Pancreas (tissue), 10 donors: ENCODE measurements around the gene TFB1M. TPM values are rescaled to one million over a fixed set of nuclear protein-coding genes. Genes with fewer than 3 reads are reported as not detected.

Source experiments
- ATAC-seq, 4 donors: fragments of 200-7000 bp; cut with Tn5 transposase; one replicate each; pipeline versions ENCODE4 v1.8.0 to v1.9.1; 2020; ENCODE audit warnings: mild to moderate bottlenecking in 4 of 4, moderate library complexity in 4 of 4
- DNase-seq, 6 donors: peaks; one replicate each; pipeline ENCODE4 v3.0.0-alpha.2; 2020
- FAIRE-seq: peaks from 2 replicates; lab custom pipeline; 2012; peaks lifted over from hg19 to GRCh38; lab: Jason Lieb, UNC
- H3K27ac ChIP-seq, 4 donors: fragments of 200-600 bp; sonication (generic); 1 replicate in 3 of 4; 2 replicates in 1 of 4; pipeline versions ENCODE4 v1.5.0 to v1.8.0; 2020
- H3K27me3 ChIP-seq, 4 donors: fragments of 200-600 bp; one replicate each; pipeline ENCODE4 v1.8.0; 2021
- H3K36me3 ChIP-seq, 3 donors: fragments of 200-600 bp; sonication (generic) in 1 of 3; one replicate each; pipeline versions ENCODE4 v1.5.0 to v1.8.0; 2020 to 2021
- H3K4me1 ChIP-seq, 3 donors: fragments of 200-600 bp; one replicate each; pipeline ENCODE4 v1.8.0; 2021
- H3K4me3 ChIP-seq, 4 donors: fragments of 200-600 bp; sonication (generic) in 2 of 4; one replicate each; pipeline versions ENCODE4 v1.5.0 to v1.8.0; 2020 to 2021
- H3K9me3 ChIP-seq, 4 donors: fragments of 200-600 bp; one replicate each; pipeline ENCODE4 v1.8.0; 2021
- CTCF ChIP-seq, 4 donors: fragments of 200-600 bp; sonication (generic) in 3 of 4; IDR thresholded peaks; one replicate each; pipeline versions ENCODE4 v1.5.0 to v1.8.0; 2021; ENCODE audit warnings: antibody characterized with exemption in 4 of 4
- WGBS, 2 donors: extraction: QIAGEN DNeasy Blood & Tissue Kit; methylation state at CpG; one replicate each; pipeline ENCODE4 v1.1.7; 2013; 5-methylcytosine and 5-hydroxymethylcytosine counted together
- intact Hi-C, 3 donors: fragments of 100-400 bp; cut with DNase I; formaldehyde crosslinking; loops; one replicate each; pipeline versions ENCODE4 v1.11.1 to v1.14.2; 2022
- polyA plus RNA-seq, 2 donors: library from polyadenylated mRNA; stranded (reverse); fragments of 200-250 nt; gene quantifications; one replicate each; pipeline ENCODE4 v1.2.3, GENCODE V29; 2013
- total RNA-seq, 6 donors: library from RNA; stranded (reverse); fragmentation: NEBNext Ultra II Directional in 4 of 6; extraction: Animal tissue kit (Norgen Biotek cat#: 25700) in 4 of 6; gene quantifications; one replicate each; pipeline versions ENCODE4 v1.2.1 to v1.2.4, GENCODE V29; 2021 to 2023
- donor health status: healthy with polysubstance abuse.
- donor health status: DM: no; HTN: no; CAD: no; lungs with moderate emphysema.
- donor health status: DM: no; HTN: no; CAD: no.
- donor health status: control.
- donor health status: control.
- donor health status: Bipolar disorder and iron deficiency.
- donor health status: DM: yes; HTN: yes; CAD: no.
- donor health status: DM: no; HTN: no; CAD: no.
- donor health status: DM: no; HTN: no; CAD: no.
- donor health status: DM: yes; HTN: yes; CAD: no.

Gene TFB1M
- total and polyA plus RNA-seq, 8 donors: 7.6 to 16.3 (median 9.2) TPM

GRCh38 chr6:155263373-155264063, 50.8 kb downstream of the TFB1M start, which contains the start of gene CLDN20:
CLDN20 (plus strand) TSS chr6:155264013; CDS start chr6:155275720, 11,707 bp downstream.
- no peak for DNase-seq
- H3K4me3 ChIP-seq: no peak within 1 kb of the TSS
- intact Hi-C loops: no loop called here
- no peak for FAIRE-seq
- no peaks in the 10 kb centered on the region for H3K9me3 ChIP-seq
- TF ChIP-seq CTCF (IDR thresholded peaks at IDR 0.05): no peak
- no peaks in the 10 kb centered on the region for H3K4me1 ChIP-seq
- 84% methylated on average over 10 of the region's 10 CpGs for WGBS, 2 donors
- ATAC-seq: no peak
- H3K36me3 ChIP-seq: peaks cover 0 to 8% (median 2%) of the 10 kb centered on the region in 3 donors
- H3K27me3 ChIP-seq: no peaks in the 10 kb centered on the region
- no peak within 1 kb of the TSS for H3K27ac ChIP-seq

- Histone ChIP-seq H3K9me3 (no peaks in the 10 kb centered on the region), H3K36me3 (peaks cover 4 to 10% (median 8%) of the 10 kb centered on the region in 3 donors), H3K4me3 (no peak overlapping the region), H3K4me1 (no peaks in the 10 kb centered on the region), H3K27ac (no peak overlapping the region), H3K27me3 (no peaks in the 10 kb centered on the region)
- intact Hi-C loops: no loop called here
- 95 to 98% methylated on average over 4 of the region's 4 CpGs for WGBS, 2 donors
- TF ChIP-seq CTCF (IDR thresholded peaks at IDR 0.05): no peak
- ATAC-seq (no peak), DNase-seq (no peak), FAIRE-seq (no peak)
These were observed 51.6 kb downstream of the TFB1M start for GRCh38 chr6:155262655-155263054.

- no peak for DNase-seq
- WGBS, 2 donors: 93 to 95% methylated on average over 11 of the region's 11 CpGs
- H3K36me3 ChIP-seq: peaks cover 4 to 23% (median 8%) of the 10 kb centered on the region in 3 donors
- H3K4me1 ChIP-seq: no peaks in the 10 kb centered on the region
- no peak for TF ChIP-seq CTCF (IDR thresholded peaks at IDR 0.05)
- no peaks in the 10 kb centered on the region for H3K9me3 ChIP-seq
- no peak for ATAC-seq
- no peak overlapping the region for H3K4me3 ChIP-seq
- H3K27ac ChIP-seq: no peak overlapping the region
- no peaks in the 10 kb centered on the region for H3K27me3 ChIP-seq
- no peak for FAIRE-seq
- intact Hi-C loops: no loop called here
These were observed 53.0 kb downstream of the TFB1M start for GRCh38 chr6:155261111-155261900.

- Histone ChIP-seq H3K4me1 (no peaks in the 10 kb centered on the region), H3K4me3 (no peak overlapping the region), H3K36me3 (peaks cover 4 to 27% (median 8%) of the 10 kb centered on the region in 3 donors), H3K27ac (no peak overlapping the region), H3K9me3 (no peaks in the 10 kb centered on the region), H3K27me3 (no peaks in the 10 kb centered on the region)
- no peak for TF ChIP-seq CTCF (IDR thresholded peaks at IDR 0.05)
- WGBS, 2 donors: 51 to 67% methylated on average over 3 of the region's 3 CpGs
- DNase-seq (no peak), FAIRE-seq (no peak), ATAC-seq (no peak)
- intact Hi-C loops: no loop called here
These were observed 53.6 kb downstream of the TFB1M start for GRCh38 chr6:155260686-155261085.
